BE2C (cell line): ENCODE measurements around the gene IFI6.
"Not testable (repeated sequence)": the region's sequence is repeated elsewhere in the genome, so short reads cannot be mapped to it uniquely, and the experiment has no call there.

ENCODE experiments used
- DNase-seq: peaks from one replicate; pipeline ENCODE4 v3.0.0-alpha.2; 2020
- H3K27me3 ChIP-seq: fragments of 250-450 bp; sonication (Bioruptor Pico); 2 replicates; pipeline ENCODE4 v1.5.1; 2020; ENCODE audit warnings: mild to moderate bottlenecking
- H3K36me3 ChIP-seq: fragments of 250-450 bp; sonication (Bioruptor Pico); 2 replicates; pipeline ENCODE4 v1.5.1; 2020; ENCODE audit warnings: mild to moderate bottlenecking
- H3K4me1 ChIP-seq: fragments of 250-450 bp; sonication (Bioruptor Pico); 2 replicates; pipeline ENCODE4 v1.5.1; 2020
- H3K4me3 ChIP-seq: 2 replicates; pipeline ENCODE4 v1.5.1; 2011; ENCODE audit warnings: low read depth, low read length
- H3K9me3 ChIP-seq: fragments of 250-450 bp; sonication (Bioruptor Pico); 2 replicates; pipeline ENCODE4 v1.5.1; 2020
- CTCF ChIP-seq: IDR thresholded peaks from 2 replicates; pipeline ENCODE4 v1.5.1; 2012; ENCODE audit warnings: mild to moderate bottlenecking, low read depth, low read length

IFI6 gene

GRCh38 chr1:27710574-27710973 is 38.6 kb upstream of the IFI6 start:
- TF ChIP-seq CTCF: no peak
- H3K36me3 ChIP-seq: no peaks in the 10 kb centered on the region
- no peaks in the 10 kb centered on the region for H3K4me1 ChIP-seq
- H3K4me3 ChIP-seq: no peak overlapping the region
- H3K9me3 ChIP-seq: no peaks in the 10 kb centered on the region
- DNase-seq: no peak
- no peaks in the 10 kb centered on the region for H3K27me3 ChIP-seq

- Histone ChIP-seq H3K4me1 (no peaks in the 10 kb centered on the region), H3K4me3 (no peak overlapping the region), H3K27me3 (no peaks in the 10 kb centered on the region), H3K36me3 (no peaks in the 10 kb centered on the region), H3K9me3 (no peaks in the 10 kb centered on the region)
- TF ChIP-seq CTCF: no peak
- no peak for DNase-seq
These were observed 33.6 kb upstream of the IFI6 start for GRCh38 chr1:27705545-27705944.

DNA sequence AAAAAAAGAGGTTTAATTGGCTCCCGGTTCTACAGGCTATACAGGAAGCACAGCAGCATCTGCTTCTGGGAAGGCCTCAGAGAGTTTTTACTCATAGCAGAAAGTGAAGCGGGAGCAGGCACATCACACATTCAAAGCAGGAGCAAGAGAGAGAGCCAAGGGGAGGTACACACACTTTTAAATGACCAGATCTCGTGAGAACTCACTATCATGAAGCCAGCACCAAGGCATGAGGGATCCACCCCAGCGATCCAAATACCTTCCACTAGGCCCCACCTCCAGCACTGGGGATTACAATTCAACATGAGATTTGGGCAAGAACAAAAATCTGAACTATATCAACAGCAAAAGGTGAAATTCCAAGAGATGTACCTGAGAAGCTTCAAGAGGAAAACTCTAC is 33.0 kb upstream of the IFI6 start:
- DNase-seq: no peak
- H3K4me3 ChIP-seq: no peak overlapping the region
- no peak for TF ChIP-seq CTCF
- no peaks in the 10 kb centered on the region for H3K27me3 ChIP-seq
- H3K9me3 ChIP-seq: no peaks in the 10 kb centered on the region
- no peaks in the 10 kb centered on the region for H3K4me1 ChIP-seq
- H3K36me3 ChIP-seq: no peaks in the 10 kb centered on the region

DNA sequence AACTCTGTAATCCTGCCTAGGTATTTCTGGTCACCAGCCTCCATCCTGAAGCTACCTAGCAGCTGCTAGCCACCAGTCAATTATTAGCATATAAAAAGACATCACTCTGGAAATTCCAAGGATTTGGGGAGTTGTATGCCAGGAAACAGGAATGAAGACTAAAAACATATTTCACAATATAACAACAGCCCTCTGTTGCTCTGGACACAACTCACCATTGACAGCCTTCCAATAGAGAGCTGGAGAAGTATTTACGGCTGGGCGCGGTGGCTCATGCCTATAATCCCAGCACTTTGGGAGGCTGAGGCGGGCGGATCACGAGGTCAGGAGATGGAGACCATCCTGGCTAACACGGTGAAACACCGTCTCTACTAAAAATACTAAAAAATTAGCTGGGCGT is 24.8 kb upstream of the IFI6 start:
- H3K27me3 ChIP-seq, H3K4me1 ChIP-seq, H3K9me3 ChIP-seq, H3K4me3 ChIP-seq, DNase-seq, H3K36me3 ChIP-seq: not testable (repeated sequence)

DNA sequence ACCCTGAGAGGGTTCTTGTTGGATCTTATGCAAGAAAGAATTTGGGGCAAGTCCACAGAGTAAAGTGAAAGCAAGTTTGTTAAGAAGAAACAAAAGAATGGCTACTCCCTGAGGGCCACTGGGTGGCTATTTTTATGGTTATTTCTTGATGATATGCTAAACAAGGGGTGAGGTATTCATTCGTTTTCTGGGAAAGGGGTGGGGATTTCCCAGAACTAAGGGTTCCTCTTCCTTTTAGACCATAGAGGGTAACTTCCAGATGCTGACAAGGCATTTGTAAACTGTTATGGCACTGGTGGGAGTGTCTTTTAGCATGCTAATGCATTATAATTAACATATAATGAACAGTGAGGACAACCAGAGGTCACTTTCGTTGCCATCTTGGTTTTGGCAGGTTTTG is 18.2 kb upstream of the IFI6 start:
- no peak for DNase-seq
- Histone ChIP-seq H3K36me3 (no peaks in the 10 kb centered on the region), H3K4me1 (no peaks in the 10 kb centered on the region), H3K4me3 (no peak overlapping the region), H3K9me3 (no peaks in the 10 kb centered on the region), H3K27me3 (no peaks in the 10 kb centered on the region)
- no peak for TF ChIP-seq CTCF

- no peaks in the 10 kb centered on the region for H3K4me1 ChIP-seq
- no peak for DNase-seq
- H3K4me3 ChIP-seq: no peak overlapping the region
- H3K9me3 ChIP-seq: no peaks in the 10 kb centered on the region
- no peaks in the 10 kb centered on the region for H3K27me3 ChIP-seq
- no peaks in the 10 kb centered on the region for H3K36me3 ChIP-seq
- no peak for TF ChIP-seq CTCF
These were observed 17.6 kb upstream of the IFI6 start for GRCh38 chr1:27689423-27690173.
